BLaER1 (cell line): ENCODE measurements around the gene BRI3.

Source experiments
- H3K27ac ChIP-seq: shearing (Covaris generic); formaldehyde crosslinking; 2 replicates; pipeline ENCODE4 v1.8.1; 2022
- H3K27me3 ChIP-seq: shearing (Covaris generic); formaldehyde crosslinking; 2 replicates; pipeline ENCODE4 v1.8.1; 2022
- H3K36me3 ChIP-seq: shearing (Covaris generic); formaldehyde crosslinking; 2 replicates; pipeline ENCODE4 v1.8.1; 2022
- H3K4me1 ChIP-seq: shearing (Covaris generic); formaldehyde crosslinking; 2 replicates; pipeline ENCODE4 v1.8.1; 2022
- H3K4me2 ChIP-seq: shearing (Covaris generic); formaldehyde crosslinking; 2 replicates; pipeline ENCODE4 v1.8.1; 2022
- H3K4me3 ChIP-seq: shearing (Covaris generic); formaldehyde crosslinking; 2 replicates; pipeline ENCODE4 v1.8.1; 2022
- H3K9ac ChIP-seq: shearing (Covaris generic); formaldehyde crosslinking; 2 replicates; pipeline ENCODE4 v1.8.1; 2022
- H3K9me3 ChIP-seq: shearing (Covaris generic); formaldehyde crosslinking; 2 replicates; pipeline ENCODE4 v1.8.1; 2022
- H4K20me1 ChIP-seq: shearing (Covaris generic); formaldehyde crosslinking; 2 replicates; pipeline ENCODE4 v1.8.1; 2022
- Cebpa-rat ChIP-seq: shearing (Covaris generic); IDR thresholded peaks from 2 replicates; pipeline ENCODE4 v1.8.1; 2022

The BRI3 gene

DNA sequence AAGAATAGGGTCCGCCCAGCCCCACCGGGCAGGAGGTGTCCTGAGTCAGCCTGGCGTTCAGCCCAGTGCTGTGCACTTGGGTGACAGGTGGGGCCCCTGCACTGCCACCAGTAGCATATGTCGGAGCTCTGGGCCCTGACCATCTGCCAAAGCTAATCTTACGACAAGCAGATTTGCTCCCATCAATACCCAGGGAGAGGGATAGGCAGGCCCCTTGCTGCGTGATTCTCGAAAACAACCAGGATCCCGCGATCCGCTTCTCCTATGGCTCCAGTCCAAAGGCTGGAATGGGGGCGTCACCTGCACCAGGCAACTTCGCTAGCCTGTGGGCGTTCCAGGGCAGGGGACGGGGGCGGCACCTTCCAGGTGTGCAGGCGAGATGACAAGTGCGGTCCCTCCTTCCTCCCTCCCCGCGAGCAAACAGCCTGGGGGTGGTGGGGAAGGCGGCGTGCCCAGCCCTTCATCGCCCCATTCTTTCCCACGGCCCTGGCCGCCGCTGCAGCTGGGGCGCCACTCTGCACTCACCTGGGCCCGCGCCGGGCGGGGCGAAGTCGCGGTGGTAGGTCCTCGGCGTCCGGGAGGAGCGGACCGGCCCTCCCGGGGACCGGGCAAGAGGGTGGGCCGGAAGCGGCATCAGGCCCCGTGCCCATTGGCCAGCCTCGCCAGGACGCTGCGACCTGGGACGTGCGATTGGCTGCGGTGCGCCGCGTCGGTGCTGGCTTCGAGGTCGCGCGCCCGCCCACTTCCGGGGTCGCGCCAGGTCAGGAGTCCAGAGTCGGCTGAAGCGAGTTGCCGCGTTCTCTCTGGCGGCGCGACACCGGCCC lies 29.7 kb upstream of the BRI3 start, which contains the start of gene TECPR1:
TSS of gene TECPR1 (minus strand) at position 632 of the 824 bp plus-strand sequence. CDS start 6,086 bp downstream, outside the sequence.
- peak within 1 kb of the TSS; percentile 72 for H3K27ac ChIP-seq
- H3K27me3 ChIP-seq: no peaks in the 10 kb centered on the region
- peaks cover 36% of the 10 kb centered on the region for H3K36me3 ChIP-seq
- H3K4me3 ChIP-seq: peak within 1 kb of the TSS; percentile 84
- H3K4me2 ChIP-seq: peak within 1 kb of the TSS; percentile 98
- H4K20me1 ChIP-seq: peaks cover 26% of the 10 kb centered on the region; the same call in 1 of the 2 replicates
- H3K9me3 ChIP-seq: no peaks in the 10 kb centered on the region
- H3K4me1 ChIP-seq: peaks cover 46% of the 10 kb centered on the region
- TF ChIP-seq Cebpa-rat: no peak
- peak within 1 kb of the TSS; percentile 74 for H3K9ac ChIP-seq

DNA sequence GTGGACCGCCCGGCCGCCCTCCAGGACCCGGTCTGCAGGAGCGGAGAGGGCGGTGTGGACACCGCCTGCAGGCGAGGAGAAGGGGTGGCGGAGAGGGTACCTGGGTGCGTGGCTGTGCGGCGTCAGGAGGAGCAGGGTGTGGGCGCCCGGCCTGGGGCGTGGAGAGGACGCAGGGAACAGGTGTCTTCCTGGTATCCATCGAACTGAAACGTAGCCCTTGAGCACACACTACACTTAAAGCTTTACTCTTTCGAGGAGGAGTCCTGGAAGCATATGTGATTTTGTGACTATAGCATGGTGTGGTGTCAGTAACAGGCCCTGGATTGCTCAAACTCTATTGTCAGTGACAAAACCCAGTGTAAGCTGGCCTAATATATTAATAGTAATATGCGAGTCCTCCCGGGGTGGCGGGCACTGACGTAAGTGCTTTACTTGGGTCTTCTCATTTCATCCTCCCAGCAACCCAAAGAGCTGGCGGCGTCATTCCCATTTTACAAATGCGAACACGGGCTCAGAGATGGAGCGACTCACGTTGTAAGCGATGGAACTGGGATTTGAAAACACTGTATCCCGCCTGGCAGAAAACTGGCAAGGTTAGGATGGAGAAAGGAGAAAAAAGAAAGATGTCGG lies 28.9 kb upstream of the BRI3 start:
- Histone ChIP-seq H3K27me3 (no peaks in the 10 kb centered on the region), H3K9me3 (no peaks in the 10 kb centered on the region), H3K4me2 (peak overlapping the region; percentile 98), H3K9ac (peak overlapping the region; percentile 74), H3K4me1 (peaks cover 46% of the 10 kb centered on the region), H3K27ac (peak overlapping the region; percentile 72), H3K36me3 (peaks cover 38% of the 10 kb centered on the region), H4K20me1 (peaks cover 26% of the 10 kb centered on the region; the same call in 1 of the 2 replicates), H3K4me3 (peak overlapping the region; percentile 84)
- no peak for TF ChIP-seq Cebpa-rat

DNA sequence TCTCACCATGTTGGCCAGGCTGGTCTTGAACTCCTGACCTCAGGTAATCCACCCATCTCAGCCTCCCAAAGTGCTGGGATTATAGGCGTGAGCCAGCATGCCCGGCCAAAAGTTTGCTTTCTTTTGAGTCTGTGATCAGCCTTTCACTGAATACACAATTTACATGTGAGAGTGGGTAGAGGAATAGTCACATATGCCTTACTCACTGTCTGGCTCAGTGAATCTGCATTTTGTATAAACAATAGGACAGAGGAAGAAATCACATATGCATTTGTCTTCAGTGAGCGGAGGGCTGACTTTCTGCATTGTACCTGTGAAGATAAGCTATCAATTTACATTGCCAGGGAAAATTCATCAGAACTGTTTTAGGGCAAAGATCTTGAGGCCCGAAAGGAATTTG lies 27.0 kb upstream of the BRI3 start:
- peaks cover 38% of the 10 kb centered on the region for H3K36me3 ChIP-seq
- H4K20me1 ChIP-seq: peaks cover 26% of the 10 kb centered on the region; the same call in 1 of the 2 replicates
- peaks cover 36% of the 10 kb centered on the region for H3K4me1 ChIP-seq
- H3K27me3 ChIP-seq: no peaks in the 10 kb centered on the region
- no peak overlapping the region for H3K9ac ChIP-seq
- H3K4me3 ChIP-seq: no peak overlapping the region
- no peaks in the 10 kb centered on the region for H3K9me3 ChIP-seq
- no peak overlapping the region for H3K27ac ChIP-seq
- no peak overlapping the region for H3K4me2 ChIP-seq
- TF ChIP-seq Cebpa-rat: no peak

DNA sequence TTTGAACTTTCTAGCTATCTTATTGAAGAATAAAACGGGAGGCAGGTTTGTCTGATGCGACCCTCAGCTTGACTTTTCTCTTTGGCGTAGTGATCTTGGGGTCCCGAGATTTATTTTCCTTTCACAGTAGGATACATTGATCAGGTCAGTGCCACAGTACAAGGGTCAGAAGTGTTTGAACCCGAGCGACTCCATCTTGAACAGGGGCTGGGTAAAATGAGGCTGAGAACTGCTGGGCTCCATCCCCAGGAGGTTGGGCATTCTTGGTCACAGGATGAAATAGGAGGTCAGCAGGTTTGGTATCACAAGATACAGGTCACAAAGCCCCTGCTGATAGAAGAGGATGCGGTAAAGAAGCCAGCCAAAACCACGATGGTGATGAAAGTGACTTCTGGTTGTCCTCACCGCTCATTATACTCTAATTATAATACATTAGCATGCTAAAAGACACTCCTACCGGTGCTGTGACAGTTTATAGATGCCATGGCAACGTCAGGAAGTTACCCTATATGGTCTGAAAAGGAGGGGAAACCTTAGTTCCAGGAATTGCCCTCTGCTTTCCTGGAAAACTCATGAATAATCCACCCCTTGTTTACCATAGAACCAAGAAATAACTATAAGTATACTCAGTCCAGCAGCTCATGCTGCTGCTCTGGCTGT lies 26.4 kb upstream of the BRI3 start:
- Histone ChIP-seq H3K36me3 (peaks cover 38% of the 10 kb centered on the region), H3K9me3 (no peaks in the 10 kb centered on the region), H3K27ac (no peak overlapping the region), H3K9ac (no peak overlapping the region), H4K20me1 (peaks cover 26% of the 10 kb centered on the region; the same call in 1 of the 2 replicates), H3K27me3 (no peaks in the 10 kb centered on the region), H3K4me3 (no peak overlapping the region), H3K4me1 (peaks cover 30% of the 10 kb centered on the region), H3K4me2 (no peak overlapping the region)
- TF ChIP-seq Cebpa-rat: no peak

DNA sequence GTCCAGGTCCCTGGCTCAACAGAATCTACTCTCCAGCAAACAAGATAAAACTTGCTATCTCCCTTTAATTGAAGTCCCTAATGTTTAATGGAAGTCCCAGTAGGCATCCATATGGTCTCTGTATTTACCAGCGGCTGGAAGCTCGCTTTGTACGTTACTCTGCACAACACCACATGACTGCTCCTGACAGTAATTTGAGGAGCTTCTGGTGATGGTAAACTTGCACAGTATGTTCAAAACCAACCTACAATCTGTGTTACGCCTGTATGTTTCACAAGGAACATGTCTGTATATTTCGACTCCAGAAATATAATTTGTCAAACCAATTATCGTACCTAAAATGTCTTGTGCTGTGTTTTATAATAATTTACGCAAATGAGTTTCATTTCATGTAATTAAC lies 25.1 kb upstream of the BRI3 start:
- Histone ChIP-seq H4K20me1 (peaks cover 26% of the 10 kb centered on the region; the same call in 1 of the 2 replicates), H3K9ac (no peak overlapping the region), H3K36me3 (peaks cover 49% of the 10 kb centered on the region), H3K9me3 (peaks cover 8% of the 10 kb centered on the region), H3K27ac (no peak overlapping the region), H3K27me3 (no peaks in the 10 kb centered on the region), H3K4me1 (peaks cover 17% of the 10 kb centered on the region), H3K4me2 (no peak overlapping the region), H3K4me3 (no peak overlapping the region)
- TF ChIP-seq Cebpa-rat: no peak

DNA sequence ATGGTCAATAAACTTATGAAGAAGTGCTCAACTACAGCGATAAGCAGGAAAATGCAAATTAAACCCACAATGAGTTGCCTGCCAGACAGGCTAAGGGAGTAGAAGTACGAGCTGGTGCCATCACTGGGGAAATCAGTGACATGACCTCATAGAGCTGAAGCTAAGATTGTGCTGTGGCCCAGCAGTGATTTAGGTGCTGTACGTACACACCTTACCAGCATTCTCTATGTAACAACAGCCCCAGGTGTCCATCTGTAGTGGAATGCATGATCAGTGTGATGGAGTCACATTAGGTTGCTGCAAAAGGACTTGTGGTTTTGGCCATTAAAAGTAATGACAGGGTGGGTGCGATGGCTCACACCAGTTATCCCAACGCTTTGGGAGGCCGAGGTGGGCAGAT lies 23.8 kb upstream of the BRI3 start:
- peaks cover 13% of the 10 kb centered on the region for H3K9me3 ChIP-seq
- H3K27ac ChIP-seq: no peak overlapping the region
- no peak overlapping the region for H3K9ac ChIP-seq
- peaks cover 22% of the 10 kb centered on the region; the same call in 1 of the 2 replicates for H4K20me1 ChIP-seq
- H3K4me2 ChIP-seq: no peak overlapping the region
- TF ChIP-seq Cebpa-rat: no peak
- no peaks in the 10 kb centered on the region for H3K27me3 ChIP-seq
- peaks cover 11% of the 10 kb centered on the region for H3K4me1 ChIP-seq
- no peak overlapping the region for H3K4me3 ChIP-seq
- peaks cover 59% of the 10 kb centered on the region for H3K36me3 ChIP-seq

DNA sequence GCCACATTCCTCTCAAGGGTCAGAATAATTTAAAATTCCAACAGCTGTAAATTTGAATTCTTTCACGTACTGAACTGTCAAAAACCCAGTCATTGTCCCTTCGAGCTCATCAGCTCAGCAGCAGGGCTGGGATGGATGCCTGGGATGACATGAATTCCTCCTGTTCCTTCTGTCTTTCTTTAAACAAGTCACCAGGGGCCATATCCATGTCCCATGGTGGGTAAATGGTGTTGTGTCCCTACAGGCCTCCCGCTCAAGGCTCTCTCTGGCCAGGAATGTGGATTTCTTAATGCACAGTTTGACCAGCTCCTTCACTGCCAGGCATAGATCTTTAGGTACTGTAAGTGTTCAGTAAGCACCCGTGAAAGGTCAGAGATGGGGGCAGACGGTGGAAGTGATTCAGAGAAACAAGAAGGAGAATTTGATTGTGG lies 15.6 kb upstream of the BRI3 start:
- H3K4me3 ChIP-seq: no peak overlapping the region
- H3K27me3 ChIP-seq: no peaks in the 10 kb centered on the region
- no peak overlapping the region for H3K9ac ChIP-seq
- no peak overlapping the region for H3K27ac ChIP-seq
- peaks cover 36% of the 10 kb centered on the region for H3K36me3 ChIP-seq
- peaks cover 10% of the 10 kb centered on the region for H3K9me3 ChIP-seq
- no peaks in the 10 kb centered on the region for H4K20me1 ChIP-seq
- no peak overlapping the region for H3K4me2 ChIP-seq
- H3K4me1 ChIP-seq: no peaks in the 10 kb centered on the region
- no peak for TF ChIP-seq Cebpa-rat

DNA sequence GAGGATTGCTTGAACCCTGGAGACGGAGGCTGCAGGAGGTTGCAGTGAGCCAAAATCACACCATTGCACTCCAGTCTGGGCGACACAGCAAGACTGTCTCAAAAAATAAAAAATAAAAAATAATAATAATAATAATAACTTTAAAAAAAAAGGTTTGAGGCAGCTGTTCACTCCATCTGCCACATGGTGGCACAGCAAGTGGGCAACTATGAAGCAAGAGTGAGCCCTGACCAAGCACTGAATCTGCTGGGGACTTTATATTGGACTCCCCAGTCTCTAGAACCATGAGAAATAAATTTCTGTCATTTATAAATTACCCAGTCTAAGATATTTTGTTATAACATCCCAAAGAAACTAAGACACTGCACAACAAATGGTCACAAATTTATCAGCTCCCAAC lies 14.6 kb upstream of the BRI3 start:
- Histone ChIP-seq H3K36me3 (peaks cover 26% of the 10 kb centered on the region), H3K4me2 (no peak overlapping the region), H3K27ac (no peak overlapping the region), H3K4me1 (no peaks in the 10 kb centered on the region), H3K4me3 (no peak overlapping the region), H4K20me1 (no peaks in the 10 kb centered on the region), H3K9me3 (peaks cover under 1% of the 10 kb centered on the region; the same call in 1 of the 2 replicates), H3K9ac (no peak overlapping the region), H3K27me3 (no peaks in the 10 kb centered on the region)
- no peak for TF ChIP-seq Cebpa-rat

DNA sequence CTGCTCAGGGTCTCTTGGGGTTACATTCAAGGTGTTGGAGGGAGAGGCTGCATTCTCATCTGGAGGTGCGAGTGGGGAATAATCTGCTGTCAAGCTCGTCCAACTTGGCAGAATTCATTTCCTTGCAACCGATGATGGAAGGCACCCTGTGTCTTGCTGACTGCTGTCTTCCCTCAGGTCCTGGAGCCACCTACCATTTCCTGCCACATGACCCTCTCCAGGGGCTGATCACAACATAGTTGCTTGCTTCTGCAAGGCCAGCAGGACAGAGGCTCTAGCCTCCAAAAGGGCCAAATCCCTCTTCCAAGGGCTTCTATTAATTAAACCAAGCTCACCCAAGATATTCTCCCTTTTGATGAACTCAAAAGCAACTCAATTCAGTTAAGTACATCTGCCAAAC lies 14.2 kb upstream of the BRI3 start:
- H3K9ac ChIP-seq: no peak overlapping the region
- no peaks in the 10 kb centered on the region for H3K9me3 ChIP-seq
- TF ChIP-seq Cebpa-rat: no peak
- H4K20me1 ChIP-seq: no peaks in the 10 kb centered on the region
- no peak overlapping the region for H3K4me3 ChIP-seq
- no peak overlapping the region for H3K27ac ChIP-seq
- H3K36me3 ChIP-seq: peaks cover 21% of the 10 kb centered on the region; the same call in 1 of the 2 replicates
- no peaks in the 10 kb centered on the region for H3K27me3 ChIP-seq
- no peak overlapping the region for H3K4me2 ChIP-seq
- no peaks in the 10 kb centered on the region for H3K4me1 ChIP-seq
